Peyer's patch (tissue), 4 donors: ENCODE data around the gene KRTAP3-2.

Experiments
- POLR2A ChIP-seq, 2 donors: fragments of 450-650 bp; IDR thresholded peaks; one replicate each; pipeline ENCODE4 v1.5.1; 2017; ENCODE audit warnings: antibody characterized with exemption in 2 of 2, mild to moderate bottlenecking in 2 of 2, moderate library complexity in 2 of 2
- TF ChIP-seq, protein P1 (sequence below), 6 experiments: fragments of 450-650 bp in 4 of 6; fragments of 200-600 bp in 2 of 6; sonication (generic) in 1 of 6; IDR thresholded peaks; one replicate each; pipeline ENCODE4 v1.5.1; 2017 to 2019; ENCODE audit warnings: antibody characterized with exemption in 6 of 6, mild to moderate bottlenecking in 3 of 6, moderate library complexity in 1 of 6

DNA sequence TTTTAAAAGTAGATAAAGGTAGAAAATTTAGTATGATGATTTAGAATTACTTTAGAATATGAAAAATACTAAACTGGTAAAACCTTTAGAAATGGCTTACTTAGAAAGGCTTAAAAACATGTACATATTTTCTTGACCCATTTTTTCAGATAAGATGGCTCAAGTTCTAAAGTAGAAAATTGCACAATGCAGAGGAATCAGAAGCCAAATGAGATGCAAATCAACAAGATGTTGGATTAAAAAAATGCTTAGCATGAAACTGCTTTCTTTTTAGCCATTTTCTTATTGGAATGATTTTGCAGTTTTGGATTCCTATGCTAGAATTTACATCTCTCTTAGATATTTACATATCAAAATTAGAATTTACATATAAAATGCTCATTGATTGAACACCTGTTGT is 10.7 kb upstream of the KRTAP3-2 start:
- TF ChIP-seq, protein P1, sequence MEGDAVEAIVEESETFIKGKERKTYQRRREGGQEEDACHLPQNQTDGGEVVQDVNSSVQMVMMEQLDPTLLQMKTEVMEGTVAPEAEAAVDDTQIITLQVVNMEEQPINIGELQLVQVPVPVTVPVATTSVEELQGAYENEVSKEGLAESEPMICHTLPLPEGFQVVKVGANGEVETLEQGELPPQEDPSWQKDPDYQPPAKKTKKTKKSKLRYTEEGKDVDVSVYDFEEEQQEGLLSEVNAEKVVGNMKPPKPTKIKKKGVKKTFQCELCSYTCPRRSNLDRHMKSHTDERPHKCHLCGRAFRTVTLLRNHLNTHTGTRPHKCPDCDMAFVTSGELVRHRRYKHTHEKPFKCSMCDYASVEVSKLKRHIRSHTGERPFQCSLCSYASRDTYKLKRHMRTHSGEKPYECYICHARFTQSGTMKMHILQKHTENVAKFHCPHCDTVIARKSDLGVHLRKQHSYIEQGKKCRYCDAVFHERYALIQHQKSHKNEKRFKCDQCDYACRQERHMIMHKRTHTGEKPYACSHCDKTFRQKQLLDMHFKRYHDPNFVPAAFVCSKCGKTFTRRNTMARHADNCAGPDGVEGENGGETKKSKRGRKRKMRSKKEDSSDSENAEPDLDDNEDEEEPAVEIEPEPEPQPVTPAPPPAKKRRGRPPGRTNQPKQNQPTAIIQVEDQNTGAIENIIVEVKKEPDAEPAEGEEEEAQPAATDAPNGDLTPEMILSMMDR (IDR thresholded peaks at IDR 0.05), result no peak
- no peak for TF ChIP-seq POLR2A (IDR thresholded peaks at IDR 0.05)
